Vagina (tissue), 2 donors: ENCODE measurements around the gene ARFRP1.

Experiments
- POLR2A ChIP-seq, 2 donors: fragments of 450-650 bp; IDR thresholded peaks; one replicate each; pipeline ENCODE4 v1.6.1; 2017; ENCODE audit warnings: antibody characterized with exemption in 2 of 2, mild to moderate bottlenecking in 2 of 2, moderate library complexity in 2 of 2
- TF ChIP-seq, protein P1 (sequence below), 3 experiments: fragments of 450-650 bp in 2 of 3; fragments of 200-600 bp in 1 of 3; sonication (generic) in 1 of 3; IDR thresholded peaks; one replicate each; pipeline ENCODE4 v1.5.1; 2017 to 2019; ENCODE audit warnings: antibody characterized with exemption in 3 of 3, mild to moderate bottlenecking in 2 of 3, moderate library complexity in 2 of 3

GRCh38 chr20:63739130-63740069 is 31.6 kb upstream of the ARFRP1 start, which contains the start of gene SLC2A4RG:
- TF ChIP-seq, protein P1, sequence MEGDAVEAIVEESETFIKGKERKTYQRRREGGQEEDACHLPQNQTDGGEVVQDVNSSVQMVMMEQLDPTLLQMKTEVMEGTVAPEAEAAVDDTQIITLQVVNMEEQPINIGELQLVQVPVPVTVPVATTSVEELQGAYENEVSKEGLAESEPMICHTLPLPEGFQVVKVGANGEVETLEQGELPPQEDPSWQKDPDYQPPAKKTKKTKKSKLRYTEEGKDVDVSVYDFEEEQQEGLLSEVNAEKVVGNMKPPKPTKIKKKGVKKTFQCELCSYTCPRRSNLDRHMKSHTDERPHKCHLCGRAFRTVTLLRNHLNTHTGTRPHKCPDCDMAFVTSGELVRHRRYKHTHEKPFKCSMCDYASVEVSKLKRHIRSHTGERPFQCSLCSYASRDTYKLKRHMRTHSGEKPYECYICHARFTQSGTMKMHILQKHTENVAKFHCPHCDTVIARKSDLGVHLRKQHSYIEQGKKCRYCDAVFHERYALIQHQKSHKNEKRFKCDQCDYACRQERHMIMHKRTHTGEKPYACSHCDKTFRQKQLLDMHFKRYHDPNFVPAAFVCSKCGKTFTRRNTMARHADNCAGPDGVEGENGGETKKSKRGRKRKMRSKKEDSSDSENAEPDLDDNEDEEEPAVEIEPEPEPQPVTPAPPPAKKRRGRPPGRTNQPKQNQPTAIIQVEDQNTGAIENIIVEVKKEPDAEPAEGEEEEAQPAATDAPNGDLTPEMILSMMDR (IDR thresholded peaks at IDR 0.05): no peak
- no peak for TF ChIP-seq POLR2A (IDR thresholded peaks at IDR 0.05)
